ENCODE results near the gene HDAC10.

Gene HDAC10

DNA sequence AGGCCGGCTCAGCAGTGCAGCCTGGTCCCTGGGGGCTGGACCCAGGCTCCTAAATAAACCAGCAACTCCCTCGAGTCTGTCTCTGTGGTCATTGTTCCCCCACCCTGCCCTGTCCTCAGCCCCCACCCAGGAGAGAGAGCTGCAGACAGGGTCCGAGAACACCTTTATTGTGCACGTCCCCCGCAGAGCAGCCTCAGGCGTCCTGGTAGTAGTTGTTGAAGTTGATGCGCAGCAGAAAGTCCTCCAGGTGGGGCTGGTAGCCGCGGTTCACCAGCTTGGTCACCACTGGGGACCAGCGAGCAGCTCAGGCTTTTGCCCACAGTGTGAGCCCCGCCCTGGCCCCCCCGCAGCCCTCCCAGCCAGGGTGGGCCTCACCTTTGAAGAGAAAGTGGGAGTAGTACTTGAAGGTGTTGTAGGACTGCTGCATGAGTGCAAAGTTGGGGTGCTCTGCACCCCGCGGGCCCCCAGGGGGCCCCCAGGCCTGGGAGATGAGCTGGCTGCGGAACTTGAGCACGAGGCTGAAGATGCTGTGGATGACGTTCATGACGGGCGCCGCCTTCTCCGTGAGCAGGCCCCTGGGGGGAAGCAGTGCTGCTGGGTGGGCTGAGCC is 33.4 kb downstream of the HDAC10 start:
- no peak for DNase-seq (ENCODE audit: low spot score)
- ChIA-PET CTCF (no interaction called here), POLR2A (ENCODE audit: low non-redundant PET) (no interaction called here)
- no peak for TF ChIP-seq CTCF (conservative IDR thresholded peaks at IDR 0.05; ENCODE audit: low read depth)
- peak overlapping the region; percentile 69; the same call in 1 of the 2 replicates for H3K27ac ChIP-seq

GRCh38 chr22:50216684-50217520 is 34.2 kb downstream of the HDAC10 start:
- DNase-seq (ENCODE audit: low spot score), result no peak
- TF ChIP-seq CTCF (conservative IDR thresholded peaks at IDR 0.05; ENCODE audit: low read depth), result no peak
- CTCF ChIA-PET, result no interaction called here
- POLR2A ChIA-PET (ENCODE audit: low non-redundant PET), result no interaction called here
- H3K27ac ChIP-seq, result peak overlapping the region; percentile 69

GRCh38 chr22:50216055-50216683 is 34.9 kb downstream of the HDAC10 start:
- no peak for DNase-seq (ENCODE audit: low spot score)
- ChIA-PET CTCF (no interaction called here), POLR2A (ENCODE audit: low non-redundant PET) (no interaction called here)
- peak overlapping the region; percentile 52 for H3K27ac ChIP-seq
- TF ChIP-seq CTCF (conservative IDR thresholded peaks at IDR 0.05; ENCODE audit: low read depth), result no peak

- DNase-seq (ENCODE audit: low spot score), result no peak
- no peak for TF ChIP-seq CTCF (conservative IDR thresholded peaks at IDR 0.05; ENCODE audit: low read depth)
- POLR2A ChIA-PET (ENCODE audit: low non-redundant PET), result no interaction called here
- CTCF ChIA-PET, result no interaction called here
- peak overlapping the region; percentile 52 for H3K27ac ChIP-seq
Observed at GRCh38 chr22:50215297-50216054, 35.6 kb downstream of the HDAC10 start.

- CTCF ChIA-PET, result no interaction called here
- DNase-seq (ENCODE audit: low spot score), result no peak
- peak overlapping the region; percentile 52 for H3K27ac ChIP-seq
- no peak for TF ChIP-seq CTCF (conservative IDR thresholded peaks at IDR 0.05; ENCODE audit: low read depth)
- POLR2A ChIA-PET (ENCODE audit: low non-redundant PET), result no interaction called here
Observed at GRCh38 chr22:50213263-50213662, 37.8 kb downstream of the HDAC10 start.

GRCh38 chr22:50211147-50211546 is 39.9 kb downstream of the HDAC10 start:
- ChIA-PET CTCF (no interaction called here), POLR2A (ENCODE audit: low non-redundant PET) (no interaction called here)
- DNase-seq (ENCODE audit: low spot score), result no peak
- no peak for TF ChIP-seq CTCF (conservative IDR thresholded peaks at IDR 0.05; ENCODE audit: low read depth)
- peak overlapping the region; percentile 38 for H3K27ac ChIP-seq
